Mammary microvascular endothelial cell (primary cell): Measurements from ENCODE around the gene KRTAP1-5. TPM values are rescaled to one million over a fixed set of nuclear protein-coding genes. Genes with fewer than 3 reads are reported as not detected.

ENCODE experiments used
- total RNA-seq: library from RNA; depleted of rRNA; stranded (reverse); fragments of >200 nt; gene quantifications from 2 replicates; pipeline ENCODE4 v1.2.3, GENCODE V29; 2015

Gene KRTAP1-5, protein sequence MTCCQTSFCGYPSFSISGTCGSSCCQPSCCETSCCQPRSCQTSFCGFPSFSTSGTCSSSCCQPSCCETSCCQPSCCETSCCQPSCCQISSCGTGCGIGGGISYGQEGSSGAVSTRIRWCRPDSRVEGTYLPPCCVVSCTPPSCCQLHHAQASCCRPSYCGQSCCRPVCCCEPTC
- total RNA-seq: not detected in 2 replicates

DNA sequence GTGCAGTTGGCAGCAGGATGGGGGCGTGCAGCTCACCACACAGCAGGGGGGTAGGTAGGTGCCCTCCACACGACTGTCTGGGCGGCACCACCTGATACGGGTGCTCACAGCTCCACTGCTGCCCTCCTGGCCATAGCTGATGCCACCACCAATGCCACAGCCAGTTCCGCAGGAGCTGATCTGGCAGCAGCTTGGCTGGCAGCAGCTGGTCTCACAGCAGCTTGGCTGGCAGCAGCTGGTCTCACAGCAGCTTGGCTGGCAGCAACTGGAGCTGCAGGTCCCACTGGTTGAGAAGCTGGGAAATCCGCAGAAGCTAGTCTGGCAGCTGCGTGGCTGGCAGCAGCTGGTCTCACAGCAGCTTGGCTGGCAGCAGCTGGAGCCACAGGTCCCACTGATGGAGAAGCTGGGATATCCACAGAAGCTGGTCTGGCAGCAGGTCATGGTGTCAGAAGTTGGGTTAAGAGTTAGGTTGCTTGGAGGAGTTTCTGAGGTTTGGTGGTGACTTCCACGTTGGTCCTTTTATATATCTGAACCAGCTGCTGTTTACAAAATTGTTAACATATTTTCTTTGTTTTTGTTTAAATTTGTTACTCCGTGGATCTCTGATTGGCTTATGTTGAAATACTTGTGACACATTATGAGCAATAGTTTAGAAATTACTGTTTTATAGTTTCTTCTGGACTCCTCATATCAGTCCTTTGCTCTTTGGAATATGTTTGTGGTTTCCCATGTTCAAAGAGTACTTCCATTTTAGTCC lies at the start of gene KRTAP1-5:
TSS of gene KRTAP1-5 (minus strand) at position 494 of the 757 bp plus-strand sequence. CDS start at position 441, 53 bp downstream.

DNA sequence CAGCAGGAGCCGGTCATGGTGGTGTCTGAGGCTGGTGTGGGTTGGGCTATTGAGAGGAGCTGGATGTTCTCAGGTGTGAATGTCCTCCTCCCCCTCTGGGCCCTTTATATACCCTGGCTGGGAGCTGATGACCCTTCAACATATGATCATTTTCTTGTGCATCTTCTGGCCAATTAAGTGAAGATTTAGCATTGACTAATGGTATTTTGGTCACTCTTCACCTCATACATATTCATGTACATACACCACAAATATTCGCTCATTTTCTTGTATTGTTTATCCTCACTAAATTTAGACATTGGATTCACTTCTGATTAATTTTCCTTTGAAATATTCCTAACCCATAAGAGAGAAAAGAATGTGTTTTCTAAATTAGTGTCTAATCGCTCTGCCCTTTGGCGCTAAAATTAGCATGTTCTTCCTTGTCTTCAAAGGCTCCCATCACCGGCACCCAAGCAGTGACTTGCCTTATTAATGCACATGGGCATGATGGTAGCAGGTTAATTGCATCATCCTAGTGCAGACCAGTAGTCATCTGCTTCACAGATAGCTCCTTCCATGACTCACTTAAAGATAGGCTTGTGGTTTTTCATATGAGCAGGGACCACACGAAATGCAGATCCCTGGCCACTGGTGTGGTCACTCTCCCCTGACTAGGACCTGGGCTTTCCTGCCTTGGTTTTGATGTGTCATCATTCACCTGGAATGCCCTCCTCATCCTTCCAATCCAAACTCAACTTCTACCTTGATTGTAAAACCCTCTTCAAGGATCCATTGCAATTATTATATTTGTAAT lies 39.0 kb upstream of the KRTAP1-5 start, which contains the start of gene KRTAP2-4:
TSS of gene KRTAP2-4 (minus strand) at position 51 of the 796 bp plus-strand sequence. CDS start at position 17, 34 bp downstream.

GRCh38 chr17:41060052-41060604 lies 33.1 kb upstream of the KRTAP1-5 start, which contains the start of gene KRTAP2-3:
Gene KRTAP2-3, minus strand, starts transcription at chr17:41060114. Its CDS starts 64 bp downstream, at chr17:41060050.

GRCh38 chr17:41055130-41055529 lies 28.1 kb upstream of the KRTAP1-5 start, which contains the start of gene KRTAP2-2:
Gene KRTAP2-2, minus strand, starts transcription at chr17:41055230. Its CDS starts 19 bp downstream, at chr17:41055211.

GRCh38 chr17:41046735-41047465 lies 19.9 kb upstream of the KRTAP1-5 start, which contains the start of gene KRTAP2-1:
Gene KRTAP2-1, minus strand, starts transcription at chr17:41047316. Its CDS starts 49 bp downstream, at chr17:41047267.

GRCh38 chr17:41040783-41041571 lies 14.0 kb upstream of the KRTAP1-5 start, which contains the start of gene KRTAP1-1:
Gene KRTAP1-1, minus strand, starts transcription at chr17:41041450. Its CDS starts 53 bp downstream, at chr17:41041397.

GRCh38 chr17:41034346-41034935 lies 7.4 kb upstream of the KRTAP1-5 start, which contains the start of gene KRTAP1-3:
Gene KRTAP1-3, minus strand, starts transcription at chr17:41034874. Its CDS starts 53 bp downstream, at chr17:41034821.

GRCh38 chr17:41029633-41030245 lies 2.7 kb upstream of the KRTAP1-5 start, which contains the start of gene KRTAP1-4:
Gene KRTAP1-4, minus strand, starts transcription at chr17:41030195. Its CDS starts 117 bp downstream, at chr17:41030078.

DNA sequence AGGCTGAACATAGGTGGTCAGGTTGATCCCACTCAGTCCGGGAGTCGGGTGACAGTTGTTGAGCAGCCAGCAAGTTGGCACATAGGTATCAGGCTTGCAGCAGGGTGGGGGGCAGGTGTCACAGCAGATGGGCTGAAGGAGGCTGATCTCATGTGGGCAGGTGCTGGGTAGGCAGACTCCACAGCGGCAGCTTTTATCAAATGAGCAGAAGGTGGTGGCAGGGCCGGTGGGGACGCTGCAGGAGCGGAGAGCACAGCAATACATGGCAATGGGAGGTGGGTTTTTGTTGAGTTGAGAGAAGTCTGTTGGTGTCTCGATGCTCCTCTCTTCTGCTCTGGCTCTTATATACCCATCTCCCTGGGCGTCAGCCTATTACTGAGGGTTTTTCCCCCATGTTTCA lies 18.2 kb downstream of the KRTAP1-5 start, which contains the start of gene KRTAP3-1:
TSS of gene KRTAP3-1 (minus strand) at position 318 of the 400 bp plus-strand sequence. CDS start at position 264, 54 bp downstream.

DNA sequence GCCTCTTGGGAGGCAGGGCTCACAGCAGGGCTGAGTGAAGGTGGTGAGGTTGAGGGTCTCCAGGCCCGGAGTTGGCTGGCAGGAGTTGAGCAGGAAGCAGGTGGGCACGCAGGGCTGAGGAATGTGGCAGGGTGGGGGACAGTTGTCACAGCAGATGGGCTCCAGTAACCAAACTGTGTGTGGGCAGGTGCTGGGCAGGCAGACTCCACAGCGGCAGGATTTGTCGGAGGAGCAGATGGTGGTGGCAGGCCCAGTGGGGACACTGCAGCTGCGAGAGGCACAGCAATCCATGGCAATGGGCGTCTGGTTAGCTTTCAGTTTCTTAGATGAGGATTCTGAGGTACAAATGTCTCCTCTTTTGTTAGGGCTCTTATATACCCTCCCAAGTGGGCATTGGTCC lies 27.4 kb downstream of the KRTAP1-5 start, which contains the start of gene KRTAP3-2:
TSS of gene KRTAP3-2 (minus strand) at position 344 of the 400 bp plus-strand sequence. CDS start at position 291, 53 bp downstream.

GRCh38 chr17:40993839-40994238 lies 33.2 kb downstream of the KRTAP1-5 start, which contains the start of gene KRTAP3-3:
Gene KRTAP3-3, minus strand, starts transcription at chr17:40994164. Its CDS starts 67 bp downstream, at chr17:40994097.

DNA sequence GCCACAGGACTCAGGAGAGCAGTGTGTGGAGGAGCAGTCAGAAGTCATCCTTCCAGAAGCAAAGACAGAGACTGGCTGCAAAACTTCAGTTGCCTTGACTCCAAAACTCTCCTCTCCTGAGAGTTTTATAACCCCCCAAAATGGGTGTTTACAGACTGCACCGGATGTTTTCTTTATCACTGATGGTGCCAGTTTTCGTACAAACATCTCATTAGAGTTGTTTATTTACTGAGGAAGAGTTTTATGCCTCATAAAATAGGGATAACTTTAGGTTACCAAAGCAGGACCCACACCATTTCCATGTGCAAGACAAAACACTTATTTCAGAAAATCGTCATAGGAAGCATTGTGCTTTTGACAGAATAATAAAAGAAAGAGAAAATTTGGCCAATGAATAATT lies 42.8 kb downstream of the KRTAP1-5 start, which contains the start of gene KRT40:
TSS of gene KRT40 (minus strand) at position 101 of the 400 bp plus-strand sequence. CDS start at position 48, 53 bp downstream.

Other genes starting within 250 kb of the KRTAP1-5 start
- not detected in 2 replicates for gene KRT27, start 244.7 kb downstream of the KRTAP1-5 start, total RNA-seq
- gene KRT28, start 227.2 kb downstream of the KRTAP1-5 start, total RNA-seq: not detected in 2 replicates
- 21.9 and 23.3 TPM in 2 replicates for gene KRT10, start 204.6 kb downstream of the KRTAP1-5 start, total RNA-seq
- gene KRT12, start 160.0 kb downstream of the KRTAP1-5 start, total RNA-seq: not detected in 2 replicates
- gene KRT20, start 142.0 kb downstream of the KRTAP1-5 start, total RNA-seq: not detected in 2 replicates
- not detected in 2 replicates for gene KRT23, start 89.6 kb downstream of the KRTAP1-5 start, total RNA-seq
- not detected in 2 replicates for gene KRT39, start 60.3 kb downstream of the KRTAP1-5 start, total RNA-seq
- gene KRT40, start 42.9 kb downstream of the KRTAP1-5 start, total RNA-seq: not detected in 2 replicates
- not detected in 2 replicates for gene KRTAP3-3, start 33.0 kb downstream of the KRTAP1-5 start, total RNA-seq
- gene KRTAP3-2, start 27.3 kb downstream of the KRTAP1-5 start, total RNA-seq: not detected in 2 replicates
- not detected in 2 replicates for gene KRTAP3-1, start 18.1 kb downstream of the KRTAP1-5 start, total RNA-seq
- gene KRTAP1-4, start 3.0 kb upstream of the KRTAP1-5 start, total RNA-seq: not detected in 2 replicates
- not detected in 2 replicates for gene KRTAP1-3, start 7.7 kb upstream of the KRTAP1-5 start, total RNA-seq
- not detected in 2 replicates for gene KRTAP1-1, start 14.2 kb upstream of the KRTAP1-5 start, total RNA-seq
- not detected in 2 replicates for gene KRTAP2-1, start 20.1 kb upstream of the KRTAP1-5 start, total RNA-seq
- gene KRTAP2-2, start 28.0 kb upstream of the KRTAP1-5 start, total RNA-seq: not detected in 2 replicates
- gene KRTAP2-3, start 32.9 kb upstream of the KRTAP1-5 start, total RNA-seq: not detected in 2 replicates
- not detected in 2 replicates for gene KRTAP2-4, start 38.7 kb upstream of the KRTAP1-5 start, total RNA-seq
- not detected in 2 replicates for gene KRTAP4-7, start 56.9 kb upstream of the KRTAP1-5 start, total RNA-seq
- not detected in 2 replicates for gene KRTAP4-8, start 70.9 kb upstream of the KRTAP1-5 start, total RNA-seq
- not detected in 2 replicates for gene KRTAP4-16, start 75.0 kb upstream of the KRTAP1-5 start, total RNA-seq
- not detected in 2 replicates for gene KRTAP4-9, start 78.2 kb upstream of the KRTAP1-5 start, total RNA-seq
- gene KRTAP4-11, start 91.2 kb upstream of the KRTAP1-5 start, total RNA-seq: not detected in 2 replicates
- gene KRTAP4-12, start 97.0 kb upstream of the KRTAP1-5 start, total RNA-seq: not detected in 2 replicates
- gene KRTAP4-6, start 113.3 kb upstream of the KRTAP1-5 start, total RNA-seq: not detected in 2 replicates
- not detected in 2 replicates for gene KRTAP4-5, start 122.6 kb upstream of the KRTAP1-5 start, total RNA-seq
- gene KRTAP4-4, start 133.5 kb upstream of the KRTAP1-5 start, total RNA-seq: not detected in 2 replicates
- not detected in 2 replicates for gene KRTAP4-3, start 141.0 kb upstream of the KRTAP1-5 start, total RNA-seq
- not detected in 2 replicates for gene KRTAP4-2, start 151.0 kb upstream of the KRTAP1-5 start, total RNA-seq
- gene KRTAP4-1, start 157.7 kb upstream of the KRTAP1-5 start, total RNA-seq: not detected in 2 replicates
- gene KRTAP9-1, start 162.7 kb upstream of the KRTAP1-5 start, total RNA-seq: not detected in 2 replicates
- gene KRTAP9-2, start 199.4 kb upstream of the KRTAP1-5 start, total RNA-seq: not detected in 2 replicates
- gene KRTAP9-3, start 205.2 kb upstream of the KRTAP1-5 start, total RNA-seq: not detected in 2 replicates
- gene KRTAP9-8, start 210.8 kb upstream of the KRTAP1-5 start, total RNA-seq: not detected in 2 replicates
- not detected in 2 replicates for gene KRTAP9-4, start 222.5 kb upstream of the KRTAP1-5 start, total RNA-seq
- gene KRTAP9-9, start 228.2 kb upstream of the KRTAP1-5 start, total RNA-seq: not detected in 2 replicates
- not detected in 2 replicates for gene KRTAP9-6, start 238.2 kb upstream of the KRTAP1-5 start, total RNA-seq
- gene KRTAP9-7, start 248.5 kb upstream of the KRTAP1-5 start, total RNA-seq: not detected in 2 replicates